SK-N-SH (cell line): ENCODE results near the gene CCDC167. TPM values are rescaled to one million over a fixed set of nuclear protein-coding genes. Genes with fewer than 3 reads are reported as not detected.

Source experiments
- CTCF ChIA-PET: fragments of 300-600, 350-600 bp; formaldehyde crosslinking; extraction: SDS; loops from one replicate; lab custom pipeline; 2021; lab: Yijun Ruan, JAX
- POLR2A ChIA-PET: fragments of 350-600 bp; sonication (Branson Sonifier 250); formaldehyde crosslinking; extraction: SDS; loops from one replicate; lab custom pipeline; 2020; ENCODE audit warnings: antibody characterized with exemption, inconsistent platforms; lab: Yijun Ruan, JAX
- DNase-seq: peaks from one replicate; pipeline ENCODE4 v3.0.0; 2012
- H2AFZ ChIP-seq: fragments of 200-600 bp; sonication (generic); 2 replicates; pipeline ENCODE4 v1.8.1; 2016; ENCODE audit warnings: antibody characterized with exemption, mild to moderate bottlenecking, low read depth
- H3F3A ChIP-seq: fragments of 200-600 bp; sonication (generic); replicated peaks from 2 replicates; pipeline ENCODE3; 2016; ENCODE audit warnings: antibody characterized with exemption, mild to moderate bottlenecking; ENCODE audit not compliant: insufficient read depth
- H3K27ac ChIP-seq, 2 experiments: fragments of 200-500 bp in 1 of 2; fragments of 200-600 bp in 1 of 2; sonication (Bioruptor generic) in 1 of 2; sonication (generic), shearing (Covaris generic) in 1 of 2; 2 replicates each; pipeline versions ENCODE4 v1.5.1 to v1.6.1; 2014 to 2016; ENCODE audit warnings: low read depth in 2 of 2, inconsistent platforms in 1 of 2, low read length in 1 of 2, mild to moderate bottlenecking in 1 of 2, mixed read lengths in 1 of 2
- H3K27me3 ChIP-seq: fragments of 200-600 bp; sonication (generic), shearing (Covaris generic); 2 replicates; pipeline ENCODE4 v1.6.1; 2016; ENCODE audit warnings: mixed run types; ENCODE audit not compliant: insufficient read depth
- H3K36me3 ChIP-seq, 2 experiments: fragments of 200-500 bp in 1 of 2; fragments of 200-600 bp in 1 of 2; sonication (Bioruptor generic) in 1 of 2; sonication (generic) in 1 of 2; replicated peaks in 1 of 2; 2 replicates each; pipeline versions ENCODE3 to v1.5.1; 2014 to 2016; ENCODE audit warnings: low read length in 1 of 2, mild to moderate bottlenecking in 1 of 2; ENCODE audit not compliant: insufficient read depth in 2 of 2, control insufficient read depth in 1 of 2
- H3K4me1 ChIP-seq, 2 experiments: fragments of 200-500 bp in 1 of 2; fragments of 200-600 bp in 1 of 2; sonication (Bioruptor generic) in 1 of 2; sonication (generic), shearing (Covaris generic) in 1 of 2; 2 replicates each; pipeline versions ENCODE4 v1.5.1 to v1.6.1; 2014 to 2016; ENCODE audit warnings: low read depth in 1 of 2, low read length in 1 of 2, mixed run types in 1 of 2; ENCODE audit not compliant: insufficient read depth in 2 of 2, control insufficient read depth in 1 of 2
- H3K4me2 ChIP-seq: fragments of 200-600 bp; sonication (generic), shearing (Covaris generic); 2 replicates; pipeline ENCODE4 v1.6.1; 2017; ENCODE audit warnings: mixed run types
- H3K4me3 ChIP-seq, 2 experiments: fragments of 200-500 bp in 1 of 2; fragments of 200-600 bp in 1 of 2; sonication (Bioruptor generic) in 1 of 2; sonication (generic), shearing (Covaris generic) in 1 of 2; 2 replicates each; pipeline versions ENCODE4 v1.5.1 to v1.8.1; 2014 to 2016; ENCODE audit warnings: low read depth in 2 of 2, inconsistent platforms in 1 of 2, low read length in 1 of 2, mild to moderate bottlenecking in 1 of 2, mixed read lengths in 1 of 2, moderate library complexity in 1 of 2
- H3K79me2 ChIP-seq: fragments of 200-600 bp; sonication (generic); 2 replicates; pipeline ENCODE4 v1.8.1; 2017; ENCODE audit warnings: mild to moderate bottlenecking; ENCODE audit not compliant: insufficient read depth
- H3K9ac ChIP-seq: fragments of 200-600 bp; sonication (generic); 2 replicates; pipeline ENCODE4 v1.6.1; 2017; ENCODE audit warnings: mixed run types
- H3K9me2 ChIP-seq: fragments of 200-600 bp; sonication (generic); 2 replicates; pipeline ENCODE4 v1.6.1; 2017; ENCODE audit warnings: mixed run types
- H3K9me3 ChIP-seq: fragments of 200-600 bp; sonication (generic); 2 replicates; pipeline ENCODE4 v1.6.1; 2017; ENCODE audit warnings: mixed run types, mild to moderate bottlenecking, moderate library complexity
- H4K20me1 ChIP-seq: fragments of 200-600 bp; sonication (generic); 2 replicates; pipeline ENCODE4 v1.6.1; 2017; ENCODE audit warnings: mild to moderate bottlenecking, mixed run types; ENCODE audit not compliant: insufficient read depth
- CHD2 ChIP-seq: fragments of 150-350 bp; IDR thresholded peaks from 2 replicates; pipeline ENCODE4 v1.6.1; 2018; ENCODE audit warnings: low read length; ENCODE audit not compliant: partially characterized antibody
- ELF1 ChIP-seq: IDR thresholded peaks from 2 replicates; pipeline ENCODE4 v1.4.0; 2012
- EZH2phosphoT487 ChIP-seq: fragments of 200-600 bp; sonication (generic); IDR thresholded peaks from 2 replicates; pipeline ENCODE4 v1.6.1; 2017; ENCODE audit warnings: low read depth, mixed run types, mild to moderate bottlenecking, antibody characterized with exemption, moderate library complexity, borderline replicate concordance
- FOSL2 ChIP-seq: IDR thresholded peaks from 2 replicates; pipeline ENCODE4 v1.4.0; 2012; ENCODE audit warnings: low read depth, mild to moderate bottlenecking, moderate library complexity, borderline replicate concordance
- FOXJ3 ChIP-seq: sonication (generic); formaldehyde crosslinking; IDR thresholded peaks from 2 replicates; pipeline ENCODE4 v1.5.1; 2020; ENCODE audit warnings: mild to moderate bottlenecking, missing genetic modification reagents
- JUND ChIP-seq: IDR thresholded peaks from 2 replicates; pipeline ENCODE4 v1.4.0; 2012
- MEF2A ChIP-seq: IDR thresholded peaks from 2 replicates; pipeline ENCODE4 v1.4.0; 2012; ENCODE audit warnings: low read depth, borderline replicate concordance
- MXI1 ChIP-seq: IDR thresholded peaks from 2 replicates; pipeline ENCODE4 v1.6.1; 2012; ENCODE audit warnings: mild to moderate bottlenecking, low read depth, low read length, improper control_type of control experiment
- NFIC ChIP-seq: IDR thresholded peaks from 2 replicates; pipeline ENCODE4 v1.4.0; 2012; ENCODE audit warnings: borderline replicate concordance
- NRF1 ChIP-seq: IDR thresholded peaks from 2 replicates; pipeline ENCODE4 v1.6.1; 2012; ENCODE audit warnings: low read depth, mild to moderate bottlenecking, low read length
- POLR2AphosphoS5 ChIP-seq: IDR thresholded peaks from 2 replicates; pipeline ENCODE4 v1.6.1; 2012; ENCODE audit warnings: low read depth, low read length
- RAD21 ChIP-seq: IDR thresholded peaks from 2 replicates; pipeline ENCODE4 v1.6.1; 2012; ENCODE audit warnings: mild to moderate bottlenecking, low read length
- RCOR1 ChIP-seq: fragments of 150-350 bp; IDR thresholded peaks from 2 replicates; pipeline ENCODE4 v1.6.1; 2017; ENCODE audit warnings: antibody characterized with exemption, low read length
- REST ChIP-seq: IDR thresholded peaks from 2 replicates; pipeline ENCODE4 v1.6.1; 2012; ENCODE audit warnings: mild to moderate bottlenecking, low read depth, low read length, moderate library complexity
- TAF1 ChIP-seq: IDR thresholded peaks from 2 replicates; pipeline ENCODE4 v1.6.1; 2012; ENCODE audit warnings: low read depth, mild to moderate bottlenecking, low read length, moderate library complexity, borderline replicate concordance
- YY1 ChIP-seq: IDR thresholded peaks from 2 replicates; pipeline ENCODE4 v1.4.0; 2012; ENCODE audit warnings: low read depth, mild to moderate bottlenecking
- WGBS: methylation state at CpG from one replicate; pipeline ENCODE4 v1.1.6; 2017; ENCODE audit warnings: low lambda C conversion rate; 5-methylcytosine and 5-hydroxymethylcytosine counted together
- polyA plus RNA-seq, 3 experiments: library from polyadenylated mRNA; depleted of rRNA; stranded (reverse); fragments of >200 nt; gene quantifications; 2 replicates each; pipeline ENCODE4 v1.2.3, GENCODE V29; 2012
- TF ChIP-seq, protein P1 (sequence below): fragments of 150-350 bp; IDR thresholded peaks from 2 replicates; pipeline ENCODE4 v1.6.1; 2017; ENCODE audit warnings: antibody characterized with exemption, low read length, low read depth, borderline replicate concordance

CCDC167 gene
- polyA plus RNA-seq, 1 of the 3 experiments (the other 2 are of a cell fraction), result 49.1 TPM

DNA sequence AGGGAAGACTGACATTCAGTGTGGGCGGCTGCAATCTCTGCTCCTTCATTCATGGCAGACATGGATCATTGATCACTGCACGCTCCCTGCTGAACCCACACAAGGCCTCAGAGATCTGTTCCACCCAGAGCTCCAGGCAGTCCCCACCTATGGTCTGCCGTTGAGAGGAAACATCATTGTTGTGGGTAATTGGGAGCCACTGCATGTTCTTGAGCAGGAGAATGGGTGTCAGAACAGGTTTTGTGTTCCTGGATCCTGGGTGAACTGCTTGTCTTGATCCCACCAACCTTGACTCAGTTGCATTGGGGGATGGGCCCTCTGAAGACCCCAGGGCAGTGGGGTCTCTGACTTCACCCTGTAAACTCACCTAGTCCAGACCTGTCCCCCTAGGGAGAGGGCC, 23.1 kb upstream of the CCDC167 start:
- CTCF ChIA-PET, result interaction anchor here (1.1 kb wide), 1 partner anchor 14 kb away, joined by 3 read pairs; no protein-coding TSS in a partner anchor
- TF ChIP-seq MXI1, result no peak
- no peak for TF ChIP-seq POLR2AphosphoS5
- no peak for TF ChIP-seq CHD2
- no peak for TF ChIP-seq MEF2A
- TF ChIP-seq RAD21, result no peak
- TF ChIP-seq FOXJ3 (CRISPR knock-in tag), result no peak
- TF ChIP-seq, all 33 proteins: peak for 0

GRCh38 chr6:37521674-37522073, 22.0 kb upstream of the CCDC167 start:
- POLR2A ChIA-PET, result no interaction called here
- no peak overlapping the region for H3K4me3 ChIP-seq
- no peaks in the 10 kb centered on the region for H3F3A ChIP-seq
- H4K20me1 ChIP-seq, result no peaks in the 10 kb centered on the region
- 68% methylated on average over 2 of the region's 4 CpGs for WGBS
- no peaks in the 10 kb centered on the region for H3K36me3 ChIP-seq
- no peak overlapping the region for H3K9ac ChIP-seq
- H3K9me2 ChIP-seq, result no peaks in the 10 kb centered on the region
- H3K9me3 ChIP-seq, result no peaks in the 10 kb centered on the region
- peaks cover 0 to 18% of the 10 kb centered on the region in 2 experiments; a peak in 1 of 4 replicates for H3K4me1 ChIP-seq
- H3K27me3 ChIP-seq, result no peaks in the 10 kb centered on the region; the same call in 1 of the 2 replicates
- TF ChIP-seq TAF1 (no peak), NFIC (no peak), EZH2phosphoT487 (no peak), ELF1 (no peak), POLR2AphosphoS5 (no peak), YY1 (no peak), REST (no peak), NRF1 (no peak), JUND (no peak), RCOR1 (no peak), FOSL2 (no peak)
- TF ChIP-seq, protein P1, sequence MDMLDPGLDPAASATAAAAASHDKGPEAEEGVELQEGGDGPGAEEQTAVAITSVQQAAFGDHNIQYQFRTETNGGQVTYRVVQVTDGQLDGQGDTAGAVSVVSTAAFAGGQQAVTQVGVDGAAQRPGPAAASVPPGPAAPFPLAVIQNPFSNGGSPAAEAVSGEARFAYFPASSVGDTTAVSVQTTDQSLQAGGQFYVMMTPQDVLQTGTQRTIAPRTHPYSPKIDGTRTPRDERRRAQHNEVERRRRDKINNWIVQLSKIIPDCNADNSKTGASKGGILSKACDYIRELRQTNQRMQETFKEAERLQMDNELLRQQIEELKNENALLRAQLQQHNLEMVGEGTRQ, result no peak
- H3K79me2 ChIP-seq, result no peaks in the 10 kb centered on the region
- CTCF ChIA-PET, result interaction anchor here (0.6 kb wide), 2 partner anchors 17 to 1002 kb away, joined by 3 read pairs; no protein-coding TSS in a partner anchor
- no peak overlapping the region for H2AFZ ChIP-seq
- H3K4me2 ChIP-seq, result no peak overlapping the region
- H3K27ac ChIP-seq, result no peak overlapping the region
- DNase-seq, result no peak

More for the DNA sequence above, 23.1 kb upstream of the CCDC167 start:
- H3F3A ChIP-seq, result no peaks in the 10 kb centered on the region
- no peak overlapping the region for H3K4me2 ChIP-seq
- H2AFZ ChIP-seq, result no peak overlapping the region
- peaks cover 0 to 6% of the 10 kb centered on the region in 2 experiments; a peak in 1 of 4 replicates for H3K4me1 ChIP-seq
- no peaks in the 10 kb centered on the region for H3K9me3 ChIP-seq
- H3K27ac ChIP-seq, result no peak overlapping the region
- 80% methylated on average over 1 of the region's 3 CpGs for WGBS
- H3K9me2 ChIP-seq, result no peaks in the 10 kb centered on the region
- H3K27me3 ChIP-seq, result no peaks in the 10 kb centered on the region; the same call in 1 of the 2 replicates
- DNase-seq, result no peak
- POLR2A ChIA-PET, result no interaction called here
- H3K36me3 ChIP-seq, result no peaks in the 10 kb centered on the region
- H3K4me3 ChIP-seq, result no peak overlapping the region
- no peaks in the 10 kb centered on the region for H4K20me1 ChIP-seq
- H3K9ac ChIP-seq, result no peak overlapping the region
- H3K79me2 ChIP-seq, result no peaks in the 10 kb centered on the region
